ENCODE results near the gene TCERG1. TPM values are rescaled to one million over a fixed set of nuclear protein-coding genes. Genes with fewer than 3 reads are reported as not detected.

Gene TCERG1
- total RNA-seq, 8 experiments from 2014 or later = 50.0 to 152 (median 86.1) TPM

GRCh38 chr5:146463446-146463845 lies 16.3 kb downstream of the TCERG1 start:
- Histone ChIP-seq H3K4me1 (replicated peaks in 1 of 2) (peaks cover 8 to 10% of the 10 kb centered on the region in 2 donors), H3K27ac (no peak overlapping the region), H3K4me3 (no peak overlapping the region)
- 90 to 100% (median 100%) methylated on average over 2 to 6 of the region's 6 CpGs for WGBS, 10 experiments
- in situ Hi-C loops (cut with MboI; ENCODE audit: low pct_unique_long_range_greater_than_20kb in 2 of 9, low sequenced_read_pairs in 9 of 9, unreplicated experiment in 9 of 9) = no loop called here
- ATAC-seq (replicated peaks in 6 of 8) = no peak

DNA sequence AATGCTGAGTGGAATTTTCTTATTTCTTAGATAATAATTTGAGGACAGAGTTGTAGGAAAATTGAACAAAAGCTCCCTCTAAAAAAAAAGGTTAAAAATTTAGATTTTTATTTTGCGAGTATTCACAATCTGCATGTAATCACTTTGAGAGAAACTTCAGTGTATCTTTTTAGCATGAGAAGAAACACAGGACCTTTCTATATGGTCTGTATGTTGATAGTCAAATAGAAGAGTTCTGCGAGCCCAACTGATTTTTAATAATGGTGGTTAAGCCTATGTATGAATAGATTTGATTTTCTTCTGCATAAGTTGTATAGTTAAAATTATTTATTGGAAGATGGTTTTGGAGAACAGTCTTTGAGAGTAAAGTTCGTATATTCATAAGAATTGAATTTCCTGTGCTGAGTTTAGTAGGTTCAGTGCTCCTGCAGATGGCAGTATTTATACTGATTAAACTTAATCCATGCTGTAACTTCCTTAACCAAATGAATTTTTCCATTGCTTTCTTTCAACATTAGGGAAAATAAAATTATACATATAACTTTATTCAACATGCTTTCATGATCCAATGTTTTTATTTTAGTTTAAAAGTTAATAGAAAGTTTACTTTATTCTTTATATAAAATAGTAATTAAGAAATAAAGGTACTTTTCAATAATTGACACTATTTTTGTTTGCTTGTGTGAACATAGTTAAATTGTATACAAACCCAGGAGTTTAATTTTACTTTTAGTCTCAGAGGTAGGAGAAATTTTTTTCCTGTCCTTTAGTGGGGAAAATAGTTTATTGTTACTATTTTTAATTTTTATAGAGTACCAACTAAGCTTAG lies 19.6 kb downstream of the TCERG1 start:
- in situ Hi-C loops (cut with MboI; ENCODE audit: low pct_unique_long_range_greater_than_20kb in 2 of 9, low sequenced_read_pairs in 9 of 9, unreplicated experiment in 9 of 9) = no loop called here
- ATAC-seq (replicated peaks in 6 of 8) = peak in 3 of 8 experiments; percentile 38 to 60 (median 52)
- Histone ChIP-seq H3K4me1 (replicated peaks in 1 of 2) (peaks cover 8 to 10% of the 10 kb centered on the region in 2 donors), H3K4me3 (no peak overlapping the region), H3K27ac (no peak overlapping the region)
- 47 to 90% (median 71%) methylated on average over 1 to 3 of the region's 3 CpGs for WGBS, 10 experiments

DNA sequence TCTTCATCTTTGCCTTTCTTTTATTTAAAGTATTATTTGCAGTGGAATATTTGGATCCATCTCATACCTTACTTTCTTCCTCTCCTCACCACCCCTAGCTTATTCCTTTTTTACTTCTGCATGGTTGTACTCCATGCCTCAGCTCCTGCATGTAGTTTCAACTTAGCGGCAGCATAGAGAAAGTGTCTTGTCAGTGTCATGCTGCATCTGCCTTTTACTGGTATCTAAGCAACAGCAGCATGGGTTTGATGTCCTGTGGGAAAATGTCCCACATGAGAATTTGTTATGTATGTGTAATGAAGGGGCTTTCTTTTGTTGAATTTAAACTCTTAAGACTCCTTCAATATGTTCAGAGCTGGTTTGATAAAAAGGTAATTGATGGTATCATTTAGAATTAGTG lies 20.6 kb downstream of the TCERG1 start:
- H3K4me1 ChIP-seq (replicated peaks in 1 of 2) = peaks cover 8 to 10% of the 10 kb centered on the region in 2 donors
- peak in 5 of 8 experiments; percentile 27 to 79 (median 42) for ATAC-seq (replicated peaks in 6 of 8)
- 33 to 100% (median 70%) methylated on average over 1 of the region's 1 CpG; no CpG with 5 or more reads in 2 of the 10 experiments for WGBS, 10 experiments
- in situ Hi-C loops (cut with MboI; ENCODE audit: low pct_unique_long_range_greater_than_20kb in 2 of 9, low sequenced_read_pairs in 9 of 9, unreplicated experiment in 9 of 9) = no loop called here
- H3K27ac ChIP-seq = no peak overlapping the region
- no peak overlapping the region for H3K4me3 ChIP-seq

GRCh38 chr5:146474065-146474464 lies 26.9 kb downstream of the TCERG1 start:
- ATAC-seq (replicated peaks in 6 of 8) = no peak
- no peak overlapping the region for H3K27ac ChIP-seq
- in situ Hi-C loops (cut with MboI; ENCODE audit: low pct_unique_long_range_greater_than_20kb in 2 of 9, low sequenced_read_pairs in 9 of 9, unreplicated experiment in 9 of 9) = no loop called here
- no peaks in the 10 kb centered on the region for H3K4me1 ChIP-seq (replicated peaks in 1 of 2)
- no peak overlapping the region for H3K4me3 ChIP-seq
- WGBS, 10 experiments = 100% methylated on average over 1 of the region's 1 CpG; no CpG with 5 or more reads in 6 of the 10 experiments

DNA sequence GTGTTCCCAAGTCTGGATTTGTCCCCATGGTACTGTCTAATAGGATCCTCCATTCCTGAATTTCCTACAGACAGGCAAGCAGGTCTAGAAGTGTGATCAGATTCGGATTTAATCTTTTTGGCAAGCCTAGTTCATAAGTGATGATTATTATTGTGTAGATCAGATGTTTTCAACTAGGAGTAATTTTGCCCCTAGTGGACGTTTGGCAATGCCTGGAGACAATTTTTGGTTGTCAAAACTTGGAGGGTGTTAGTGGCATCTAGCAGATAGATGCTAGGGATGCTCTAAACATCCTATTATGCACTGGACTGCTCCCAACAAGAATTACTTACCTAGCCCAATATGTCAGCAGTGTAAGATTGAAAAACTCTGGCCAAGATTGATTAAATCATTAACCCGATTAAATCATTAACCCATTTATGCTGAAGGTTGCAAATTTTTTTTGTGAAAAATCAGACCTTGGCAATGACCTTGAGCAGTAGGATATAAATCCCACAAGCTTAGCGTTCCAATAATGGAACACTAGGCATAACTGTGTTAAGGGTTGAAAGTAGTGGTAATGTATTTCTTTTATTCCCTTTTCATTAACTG lies 28.2 kb downstream of the TCERG1 start:
- WGBS, 10 experiments = 57 to 100% (median 85%) methylated on average over 1 to 3 of the region's 4 CpGs; no CpG with 5 or more reads in 1 of the 10 experiments
- ATAC-seq (replicated peaks in 6 of 8) = no peak
- H3K27ac ChIP-seq = no peak overlapping the region
- in situ Hi-C loops (cut with MboI; ENCODE audit: low pct_unique_long_range_greater_than_20kb in 2 of 9, low sequenced_read_pairs in 9 of 9, unreplicated experiment in 9 of 9) = no loop called here
- no peak overlapping the region for H3K4me3 ChIP-seq
- no peaks in the 10 kb centered on the region for H3K4me1 ChIP-seq (replicated peaks in 1 of 2)

- 67 to 100% (median 88%) methylated on average over 1 of the region's 1 CpG; no CpG with 5 or more reads in 1 of the 10 experiments for WGBS, 10 experiments
- H3K27ac ChIP-seq = no peak overlapping the region
- in situ Hi-C loops (cut with MboI; ENCODE audit: low pct_unique_long_range_greater_than_20kb in 2 of 9, low sequenced_read_pairs in 9 of 9, unreplicated experiment in 9 of 9) = no loop called here
- ATAC-seq (replicated peaks in 6 of 8) = no peak
- no peak overlapping the region for H3K4me3 ChIP-seq
- no peaks in the 10 kb centered on the region for H3K4me1 ChIP-seq (replicated peaks in 1 of 2)
These were observed 28.8 kb downstream of the TCERG1 start for GRCh38 chr5:146475906-146476305.

- H3K27ac ChIP-seq = no peak overlapping the region
- no peaks in the 10 kb centered on the region for H3K4me1 ChIP-seq (replicated peaks in 1 of 2)
- in situ Hi-C loops (cut with MboI; ENCODE audit: low pct_unique_long_range_greater_than_20kb in 2 of 9, low sequenced_read_pairs in 9 of 9, unreplicated experiment in 9 of 9) = no loop called here
- H3K4me3 ChIP-seq = no peak overlapping the region
- WGBS, 10 experiments = 80 to 100% (median 94%) methylated on average over 2 of the region's 2 CpGs; no CpG with 5 or more reads in 1 of the 10 experiments
- ATAC-seq (replicated peaks in 6 of 8) = no peak
These were observed 35.6 kb downstream of the TCERG1 start for GRCh38 chr5:146482775-146483174.

- Histone ChIP-seq H3K4me3 (no peak overlapping the region), H3K27ac (no peak overlapping the region), H3K4me1 (replicated peaks in 1 of 2) (no peaks in the 10 kb centered on the region)
- no peak for ATAC-seq (replicated peaks in 6 of 8)
- in situ Hi-C loops (cut with MboI; ENCODE audit: low pct_unique_long_range_greater_than_20kb in 2 of 9, low sequenced_read_pairs in 9 of 9, unreplicated experiment in 9 of 9) = no loop called here
These were observed 37.7 kb downstream of the TCERG1 start for GRCh38 chr5:146484714-146485391.

DNA sequence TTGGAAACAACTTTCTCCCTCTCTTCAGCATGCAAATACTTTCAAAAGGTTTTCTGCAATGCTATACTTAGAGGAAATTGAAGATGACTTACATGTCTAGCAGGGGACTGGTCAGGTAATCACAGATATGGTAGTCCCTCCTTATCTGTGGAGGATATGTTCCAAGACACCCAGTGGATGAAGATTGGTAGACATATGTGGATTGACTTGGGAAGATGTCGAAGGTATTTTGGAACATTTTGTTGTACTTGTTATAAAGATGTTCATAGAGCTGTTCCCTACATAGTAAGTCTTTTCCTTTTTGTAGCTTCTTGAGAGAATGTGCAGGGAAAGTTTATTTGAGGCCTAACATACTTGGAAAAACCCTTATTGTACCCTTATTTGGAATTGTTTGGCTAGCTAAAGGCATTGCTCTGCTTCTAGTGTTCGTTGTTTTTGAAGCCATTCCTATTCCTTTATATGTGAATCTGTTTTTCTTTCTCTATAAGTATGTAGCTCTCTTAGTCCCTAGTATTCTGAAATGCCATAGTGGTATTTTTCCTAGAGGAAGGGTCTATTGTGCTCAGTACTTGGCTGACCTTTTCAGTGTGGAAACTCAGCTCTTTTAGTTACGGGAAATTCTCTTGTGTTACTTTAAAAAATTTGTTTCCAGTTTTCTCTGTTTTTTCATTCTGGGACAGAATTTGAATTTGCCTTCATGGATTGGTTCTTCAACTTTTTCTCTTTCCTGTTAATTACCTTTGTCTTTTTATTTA lies 43.1 kb downstream of the TCERG1 start:
- Histone ChIP-seq H3K4me3 (no peak overlapping the region), H3K27ac (no peak overlapping the region), H3K4me1 (replicated peaks in 1 of 2) (no peaks in the 10 kb centered on the region)
- in situ Hi-C loops (cut with MboI; ENCODE audit: low pct_unique_long_range_greater_than_20kb in 2 of 9, low sequenced_read_pairs in 9 of 9, unreplicated experiment in 9 of 9) = no loop called here
- ATAC-seq (replicated peaks in 6 of 8) = no peak
- 68 to 100% (median 100%) methylated on average over 2 to 3 of the region's 3 CpGs for WGBS, 10 experiments

GRCh38 chr5:146494656-146495055 lies 47.5 kb downstream of the TCERG1 start:
- 63 to 94% (median 83%) methylated on average over 2 of the region's 2 CpGs; no CpG with 5 or more reads in 1 of the 10 experiments for WGBS, 10 experiments
- Histone ChIP-seq H3K4me3 (no peak overlapping the region), H3K4me1 (replicated peaks in 1 of 2) (no peaks in the 10 kb centered on the region), H3K27ac (no peak overlapping the region)
- in situ Hi-C loops (cut with MboI; ENCODE audit: low pct_unique_long_range_greater_than_20kb in 2 of 9, low sequenced_read_pairs in 9 of 9, unreplicated experiment in 9 of 9) = no loop called here
- ATAC-seq (replicated peaks in 6 of 8) = no peak

GRCh38 chr5:146499680-146500079 lies 52.5 kb downstream of the TCERG1 start:
- in situ Hi-C loops (cut with MboI; ENCODE audit: low pct_unique_long_range_greater_than_20kb in 2 of 9, low sequenced_read_pairs in 9 of 9, unreplicated experiment in 9 of 9) = no loop called here
- Histone ChIP-seq H3K27ac (no peak overlapping the region), H3K4me1 (replicated peaks in 1 of 2) (no peaks in the 10 kb centered on the region), H3K4me3 (no peak overlapping the region)
- 85 to 100% (median 98%) methylated on average over 2 to 4 of the region's 4 CpGs for WGBS, 10 experiments
- ATAC-seq (replicated peaks in 6 of 8) = no peak

- 91 to 100% (median 94%) methylated on average over 2 to 5 of the region's 5 CpGs for WGBS, 10 experiments
- no peaks in the 10 kb centered on the region for H3K4me1 ChIP-seq (replicated peaks in 1 of 2)
- no peak for ATAC-seq (replicated peaks in 6 of 8)
- in situ Hi-C loops (cut with MboI; ENCODE audit: low pct_unique_long_range_greater_than_20kb in 2 of 9, low sequenced_read_pairs in 9 of 9, unreplicated experiment in 9 of 9) = no loop called here
- no peak overlapping the region for H3K27ac ChIP-seq
- no peak overlapping the region for H3K4me3 ChIP-seq
These were observed 60.3 kb downstream of the TCERG1 start for GRCh38 chr5:146507428-146507827.

All from motor neuron (in vitro differentiated cells).